A375 (cell line): ENCODE data around the gene SDR42E1. TPM values are rescaled to one million over a fixed set of nuclear protein-coding genes. Genes with fewer than 3 reads are reported as not detected.

Experiments
- total RNA-seq: library from RNA; depleted of rRNA; stranded (reverse); fragments of >200 nt; shearing (Covaris generic); gene quantifications from 2 replicates; pipeline ENCODE4 v1.2.3, GENCODE V29; 2014; rRNA removed

Gene SDR42E1
- total RNA-seq, result 0.04 TPM in 1 of 2 replicates, not detected in the other

GRCh38 chr16:82011199-82011641, at the start of gene SDR42E1:
SDR42E1 (minus strand) TSS chr16:82011470; CDS start chr16:82000858, 10,612 bp downstream.

DNA sequence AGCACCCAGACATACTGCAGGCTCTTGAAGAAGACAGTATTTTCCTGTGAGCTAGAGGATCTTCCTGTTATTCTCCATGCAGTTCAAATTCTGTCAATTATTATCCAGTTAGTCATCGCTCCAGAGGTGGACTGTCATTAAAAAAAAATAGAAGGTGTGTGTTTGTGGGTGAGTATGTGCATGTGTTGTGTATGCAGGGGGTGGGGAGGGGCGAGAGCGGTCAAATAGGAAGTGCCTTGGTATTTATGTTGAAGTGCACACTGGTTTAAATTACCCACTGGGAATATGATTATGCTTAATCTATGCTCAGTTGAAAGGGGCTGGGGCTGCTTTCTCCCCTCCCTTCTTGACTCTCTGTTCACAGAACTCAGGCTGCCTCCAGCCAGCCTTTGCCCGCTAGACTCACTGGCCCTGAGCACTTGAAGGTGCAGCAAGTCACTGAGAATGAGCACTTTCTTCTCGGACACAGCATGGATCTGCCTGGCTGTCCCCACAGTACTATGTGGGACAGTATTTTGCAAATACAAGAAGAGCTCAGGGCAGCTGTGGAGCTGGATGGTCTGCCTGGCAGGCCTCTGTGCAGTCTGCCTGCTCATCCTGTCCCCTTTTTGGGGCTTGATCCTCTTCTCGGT, 23.8 kb upstream of the SDR42E1 start, which contains the start of gene HSD17B2:
Gene HSD17B2 (plus strand): TSS at position 273 of the 632 bp plus-strand sequence. CDS start 172 bp downstream, at position 445.

Other genes starting within 250 kb of the SDR42E1 start
- gene PLCG2, start 232.2 kb downstream of the SDR42E1 start, total RNA-seq, result 0.40 and 0.41 TPM in 2 replicates
- gene HSD17B2, start 23.8 kb upstream of the SDR42E1 start, total RNA-seq, result not detected in 2 replicates
- gene MPHOSPH6, start 158.8 kb upstream of the SDR42E1 start, total RNA-seq, result 26.4 and 29.9 TPM in 2 replicates